ENCODE results near the gene SYT2.

DNA sequence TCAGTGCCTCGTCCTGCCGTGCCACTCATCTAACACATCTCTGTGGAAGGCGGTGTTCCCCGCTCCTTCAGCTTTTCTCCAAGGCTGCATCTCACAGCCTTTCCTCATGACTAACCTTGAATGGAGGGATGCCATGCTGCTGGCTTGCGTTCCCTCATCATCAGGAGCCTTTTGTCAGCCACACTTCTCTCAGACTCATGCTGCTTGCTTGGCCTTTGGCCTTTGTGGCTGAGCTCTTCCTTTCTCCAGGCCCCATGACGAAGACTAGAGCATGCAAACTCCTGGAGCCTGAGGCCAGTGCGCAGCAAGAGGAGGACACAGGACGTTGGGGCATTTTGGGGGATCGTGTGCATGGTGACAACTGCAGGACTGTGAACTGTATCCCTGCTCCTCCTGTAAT is 70.8 kb downstream of the SYT2 start:
- TF ChIP-seq, protein P1, sequence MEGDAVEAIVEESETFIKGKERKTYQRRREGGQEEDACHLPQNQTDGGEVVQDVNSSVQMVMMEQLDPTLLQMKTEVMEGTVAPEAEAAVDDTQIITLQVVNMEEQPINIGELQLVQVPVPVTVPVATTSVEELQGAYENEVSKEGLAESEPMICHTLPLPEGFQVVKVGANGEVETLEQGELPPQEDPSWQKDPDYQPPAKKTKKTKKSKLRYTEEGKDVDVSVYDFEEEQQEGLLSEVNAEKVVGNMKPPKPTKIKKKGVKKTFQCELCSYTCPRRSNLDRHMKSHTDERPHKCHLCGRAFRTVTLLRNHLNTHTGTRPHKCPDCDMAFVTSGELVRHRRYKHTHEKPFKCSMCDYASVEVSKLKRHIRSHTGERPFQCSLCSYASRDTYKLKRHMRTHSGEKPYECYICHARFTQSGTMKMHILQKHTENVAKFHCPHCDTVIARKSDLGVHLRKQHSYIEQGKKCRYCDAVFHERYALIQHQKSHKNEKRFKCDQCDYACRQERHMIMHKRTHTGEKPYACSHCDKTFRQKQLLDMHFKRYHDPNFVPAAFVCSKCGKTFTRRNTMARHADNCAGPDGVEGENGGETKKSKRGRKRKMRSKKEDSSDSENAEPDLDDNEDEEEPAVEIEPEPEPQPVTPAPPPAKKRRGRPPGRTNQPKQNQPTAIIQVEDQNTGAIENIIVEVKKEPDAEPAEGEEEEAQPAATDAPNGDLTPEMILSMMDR (IDR thresholded peaks at IDR 0.05), result no peak
- TF ChIP-seq POLR2A (IDR thresholded peaks at IDR 0.05), result no peak
